CD4-positive, alpha-beta T cell (primary cell): ENCODE data around the gene PTBP3. TPM values are rescaled to one million over a fixed set of nuclear protein-coding genes. Genes with fewer than 3 reads are reported as not detected.
"Not testable (repeated sequence)": the region's sequence is repeated elsewhere in the genome, so short reads cannot be mapped to it uniquely, and the experiment has no call there.

Experiments
- ATAC-seq: fragments of 200-7000 bp; cut with Tn5 transposase; one replicate; pipeline ENCODE4 v1.10.0; 2022; ENCODE audit warnings: mild to moderate bottlenecking; ENCODE audit not compliant: poor library complexity
- CTCF ChIA-PET: fragments of 350-600 bp; sonication (Branson Sonifier 250); formaldehyde crosslinking; loops from one replicate; lab custom pipeline; 2021; ENCODE audit warnings: antibody characterized with exemption, inconsistent platforms; lab: Charles Lee
- POLR2A ChIA-PET: fragments of 350-600 bp; sonication (Branson Sonifier 250); formaldehyde crosslinking; loops from one replicate; lab custom pipeline; 2021; ENCODE audit warnings: antibody characterized with exemption, inconsistent platforms; lab: Charles Lee
- DNase-seq, 14 experiments: peaks; one replicate each; pipeline ENCODE4 v3.0.0-alpha.2; 2013 to 2020; ENCODE audit warnings: mixed read lengths in 2 of 14
- H3K27ac ChIP-seq, 2 donors: one replicate each; pipeline versions ENCODE4 v1.5.1 to v1.7.0; 2013; ENCODE audit warnings: low read length in 2 of 2, low read depth in 1 of 2, mild to moderate bottlenecking in 1 of 2
- H3K27me3 ChIP-seq, 2 experiments: 1 replicate in 1 of 2; 2 replicates in 1 of 2; pipeline versions ENCODE4 v1.6.1 to v1.7.0; 2013; ENCODE audit warnings: low read length in 2 of 2, control low read depth in 1 of 2, mild to moderate bottlenecking in 1 of 2, moderate library complexity in 1 of 2; ENCODE audit not compliant: insufficient read depth in 2 of 2, control insufficient read depth in 1 of 2
- H3K36me3 ChIP-seq: one replicate; pipeline ENCODE4 v1.6.1; 2013; ENCODE audit warnings: low read length, control low read depth; ENCODE audit not compliant: insufficient read depth
- H3K4me1 ChIP-seq: one replicate; pipeline ENCODE4 v1.6.1; 2013; ENCODE audit warnings: low read length, control low read depth; ENCODE audit not compliant: insufficient read depth
- H3K4me3 ChIP-seq: one replicate; pipeline ENCODE4 v1.5.1; 2013; ENCODE audit warnings: mild to moderate bottlenecking, low read length, moderate library complexity
- H3K9me3 ChIP-seq, 2 experiments: 1 replicate in 1 of 2; 2 replicates in 1 of 2; pipeline versions ENCODE4 v1.6.1 to v1.7.0; 2013; ENCODE audit warnings: low read length in 2 of 2, mild to moderate bottlenecking in 2 of 2, control low read depth in 1 of 2, moderate library complexity in 1 of 2; ENCODE audit not compliant: control insufficient read depth in 1 of 2, insufficient read depth in 1 of 2
- H3K27ac Mint-ChIP-seq: one replicate; pipeline ENCODE4 v1.8.0; 2020; ENCODE audit warnings: mixed read lengths
- H3K27me3 Mint-ChIP-seq: one replicate; pipeline ENCODE4 v1.8.0; 2021; ENCODE audit warnings: mixed read lengths
- H3K36me3 Mint-ChIP-seq: one replicate; pipeline ENCODE4 v1.8.0; 2021; ENCODE audit warnings: low read depth, mixed read lengths
- H3K4me1 Mint-ChIP-seq: one replicate; pipeline ENCODE4 v1.8.0; 2021; ENCODE audit warnings: low read depth, mixed read lengths
- H3K4me3 Mint-ChIP-seq: one replicate; pipeline ENCODE4 v1.8.0; 2020; ENCODE audit warnings: mild to moderate bottlenecking, mixed read lengths
- H3K9me3 Mint-ChIP-seq: one replicate; pipeline ENCODE4 v1.8.0; 2020; ENCODE audit warnings: mixed read lengths
- intact Hi-C, 2 experiments: fragments of 100-400 bp; cut with DNase I in 1 of 2; cut with micrococcal nuclease in 1 of 2; formaldehyde crosslinking; loops; one replicate each; pipeline versions ENCODE4 v1.15.1 to v1.9.0; 2023 to 2025; cut with DNase I, micrococcal nuclease
- total RNA-seq, 174 experiments: library from RNA in 2 of 174; stranded (reverse) in 2 of 174; gene quantifications; one replicate each; pipeline ENCODE4 v1.2.3 and lab custom pipeline; 2021 to 2026
- TF ChIP-seq, protein P1 (sequence below): fragments of 200-600 bp; IDR thresholded peaks from one replicate; pipeline ENCODE4 v1.8.0; 2022; ENCODE audit warnings: antibody characterized with exemption, mild to moderate bottlenecking

Gene PTBP3
- total RNA-seq, 2 experiments from 2014 or later = 100.0 to 110 TPM

- Mint-ChIP-seq H3K27me3 (no peaks in the 10 kb centered on the region), H3K27ac (no peak overlapping the region)
- CTCF ChIA-PET = no interaction called here
Measured at GRCh38 chr9:112198646-112199045, 134.8 kb downstream of the PTBP3 start.

GRCh38 chr9:112194969-112195431 lies 138.4 kb downstream of the PTBP3 start:
- H3K9me3 ChIP-seq = peaks cover 0 to 9% of the 10 kb centered on the region in 2 experiments
- Mint-ChIP-seq H3K4me3 (no peak overlapping the region), H3K4me1 (no peaks in the 10 kb centered on the region), H3K36me3 (no peaks in the 10 kb centered on the region), H3K9me3 (peaks cover 3% of the 10 kb centered on the region), H3K27ac (no peak overlapping the region), H3K27me3 (no peaks in the 10 kb centered on the region)
- CTCF ChIA-PET = no interaction called here
- H3K27me3 ChIP-seq = no peaks in the 10 kb centered on the region
- no peaks in the 10 kb centered on the region for H3K36me3 ChIP-seq
- H3K4me3 ChIP-seq = no peak overlapping the region
- POLR2A ChIA-PET = no interaction called here
- DNase-seq (no peak), ATAC-seq (no peak)
- intact Hi-C loops = no loop called here
- H3K27ac ChIP-seq = no peak overlapping the region
- TF ChIP-seq, protein P1, sequence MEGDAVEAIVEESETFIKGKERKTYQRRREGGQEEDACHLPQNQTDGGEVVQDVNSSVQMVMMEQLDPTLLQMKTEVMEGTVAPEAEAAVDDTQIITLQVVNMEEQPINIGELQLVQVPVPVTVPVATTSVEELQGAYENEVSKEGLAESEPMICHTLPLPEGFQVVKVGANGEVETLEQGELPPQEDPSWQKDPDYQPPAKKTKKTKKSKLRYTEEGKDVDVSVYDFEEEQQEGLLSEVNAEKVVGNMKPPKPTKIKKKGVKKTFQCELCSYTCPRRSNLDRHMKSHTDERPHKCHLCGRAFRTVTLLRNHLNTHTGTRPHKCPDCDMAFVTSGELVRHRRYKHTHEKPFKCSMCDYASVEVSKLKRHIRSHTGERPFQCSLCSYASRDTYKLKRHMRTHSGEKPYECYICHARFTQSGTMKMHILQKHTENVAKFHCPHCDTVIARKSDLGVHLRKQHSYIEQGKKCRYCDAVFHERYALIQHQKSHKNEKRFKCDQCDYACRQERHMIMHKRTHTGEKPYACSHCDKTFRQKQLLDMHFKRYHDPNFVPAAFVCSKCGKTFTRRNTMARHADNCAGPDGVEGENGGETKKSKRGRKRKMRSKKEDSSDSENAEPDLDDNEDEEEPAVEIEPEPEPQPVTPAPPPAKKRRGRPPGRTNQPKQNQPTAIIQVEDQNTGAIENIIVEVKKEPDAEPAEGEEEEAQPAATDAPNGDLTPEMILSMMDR = no peak
- H3K4me1 ChIP-seq = no peaks in the 10 kb centered on the region

More at GRCh38 chr9:112198646-112199045, 134.8 kb downstream of the PTBP3 start:
- Mint-ChIP-seq H3K4me1 (no peaks in the 10 kb centered on the region), H3K4me3 (no peak overlapping the region), H3K9me3 (peaks cover 10% of the 10 kb centered on the region), H3K36me3 (peaks cover 9% of the 10 kb centered on the region)
- no peak overlapping the region for H3K27ac ChIP-seq
- H3K27me3 ChIP-seq = no peaks in the 10 kb centered on the region
- no peaks in the 10 kb centered on the region for H3K36me3 ChIP-seq
- TF ChIP-seq, protein P1 = no peak
- POLR2A ChIA-PET = no interaction called here
- H3K4me3 ChIP-seq = no peak overlapping the region
- ATAC-seq (no peak), DNase-seq (no peak)
- intact Hi-C loops = no loop called here
- no peaks in the 10 kb centered on the region for H3K9me3 ChIP-seq
- H3K4me1 ChIP-seq = no peaks in the 10 kb centered on the region

GRCh38 chr9:112193572-112194288 lies 139.7 kb downstream of the PTBP3 start:
- H3K36me3 ChIP-seq = no peaks in the 10 kb centered on the region
- TF ChIP-seq, protein P1 = no peak
- no peak overlapping the region for H3K4me3 ChIP-seq
- no peaks in the 10 kb centered on the region for H3K27me3 Mint-ChIP-seq
- no peaks in the 10 kb centered on the region for H3K4me1 Mint-ChIP-seq
- H3K4me1 ChIP-seq = no peaks in the 10 kb centered on the region
- no peak for ATAC-seq
- CTCF ChIA-PET = no interaction called here
- no peak overlapping the region for H3K27ac ChIP-seq
- H3K27me3 ChIP-seq = no peaks in the 10 kb centered on the region
- POLR2A ChIA-PET = no interaction called here
- DNase-seq = no peak
- intact Hi-C loops = no loop called here
- H3K9me3 ChIP-seq = peaks cover 0 to 9% of the 10 kb centered on the region in 2 experiments
- no peak overlapping the region for H3K27ac Mint-ChIP-seq
- H3K9me3 Mint-ChIP-seq = peaks cover 3% of the 10 kb centered on the region
- H3K36me3 Mint-ChIP-seq = no peaks in the 10 kb centered on the region
- H3K4me3 Mint-ChIP-seq = no peak overlapping the region

DNA sequence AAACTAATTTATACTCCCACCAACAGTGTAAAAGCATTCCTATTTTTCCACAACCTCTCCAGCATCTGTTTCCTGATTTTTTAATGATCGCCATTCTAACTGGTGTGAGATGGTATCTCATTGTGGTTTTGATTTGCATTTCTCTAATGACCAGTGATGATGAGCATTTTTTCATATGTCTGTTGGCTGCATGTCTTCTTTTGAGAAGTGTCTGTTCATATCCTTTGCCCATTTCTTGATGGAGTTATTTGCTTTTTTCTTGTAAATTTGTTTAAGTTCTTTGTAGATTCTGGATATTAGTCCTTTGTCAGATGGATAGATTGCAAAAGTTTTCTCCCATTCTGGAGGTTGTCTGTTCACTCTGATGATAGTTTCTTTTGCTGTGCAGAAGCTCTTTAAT lies 143.1 kb downstream of the PTBP3 start:
- POLR2A ChIA-PET, H3K4me3 Mint-ChIP-seq, H3K27ac Mint-ChIP-seq, ATAC-seq, DNase-seq, H3K4me3 ChIP-seq, H3K4me1 ChIP-seq, H3K27me3 ChIP-seq, H3K36me3 Mint-ChIP-seq, H3K27me3 Mint-ChIP-seq, intact Hi-C loops, H3K27ac ChIP-seq, H3K4me1 Mint-ChIP-seq, H3K9me3 Mint-ChIP-seq, H3K36me3 ChIP-seq, H3K9me3 ChIP-seq: not testable (repeated sequence)
- CTCF ChIA-PET = interaction anchor here (1.0 kb wide), 1 partner anchor 93 kb away, joined by 3 read pairs; no protein-coding TSS in a partner anchor
